Psoas muscle (tissue), 8 donors: ENCODE results near the gene ANO7. TPM values are rescaled to one million over a fixed set of nuclear protein-coding genes. Genes with fewer than 3 reads are reported as not detected.

Experiments used
- ATAC-seq, 4 donors: fragments of 200-7000 bp; cut with Tn5 transposase; one replicate each; pipeline ENCODE4 v1.9.1; 2020; ENCODE audit warnings: moderate library complexity in 3 of 4, mild to moderate bottlenecking in 2 of 4
- DNase-seq, 2 donors: peaks; one replicate each; pipeline ENCODE4 v3.0.0-alpha.2; 2020
- H3K27ac ChIP-seq: fragments of 200-600 bp; one replicate; pipeline ENCODE4 v1.8.0; 2022
- H3K27me3 ChIP-seq, 3 donors: fragments of 200-600 bp in 1 of 3; one replicate each; pipeline versions ENCODE4 v1.6.1 to v1.8.0; 2013 to 2022; ENCODE audit warnings: low read length in 2 of 3, mild to moderate bottlenecking in 2 of 3, moderate library complexity in 1 of 3; ENCODE audit not compliant: insufficient read depth in 3 of 3
- H3K36me3 ChIP-seq, 2 donors: fragments of 200-600 bp in 1 of 2; one replicate each; pipeline versions ENCODE4 v1.6.1 to v1.8.0; 2013 to 2022; ENCODE audit warnings: low read depth in 1 of 2, mild to moderate bottlenecking in 1 of 2, moderate library complexity in 1 of 2; ENCODE audit not compliant: insufficient read depth in 1 of 2
- H3K4me1 ChIP-seq: fragments of 200-600 bp; one replicate; pipeline ENCODE4 v1.8.0; 2022
- H3K4me3 ChIP-seq: fragments of 200-600 bp; one replicate; pipeline ENCODE4 v1.8.0; 2022; ENCODE audit warnings: mild to moderate bottlenecking
- H3K9me3 ChIP-seq: fragments of 200-600 bp; one replicate; pipeline ENCODE4 v1.8.0; 2022
- CTCF ChIP-seq: fragments of 200-600 bp; IDR thresholded peaks from one replicate; pipeline ENCODE4 v1.8.0; 2022; ENCODE audit warnings: antibody characterized with exemption
- WGBS, 3 donors: extraction: QIAGEN DNeasy Blood & Tissue Kit; methylation state at CpG; one replicate each; pipeline versions ENCODE4 v1.1.6 to v1.1.7; 2013; 5-methylcytosine and 5-hydroxymethylcytosine counted together
- intact Hi-C, 2 donors: fragments of 100-400 bp; cut with DNase I; formaldehyde crosslinking; loops; one replicate each; pipeline versions ENCODE4 v1.11.0 to v1.14.2; 2022
- polyA plus RNA-seq, 3 donors: library from polyadenylated mRNA; stranded (reverse); fragments of 200-250 nt; gene quantifications; one replicate each; pipeline ENCODE4 v1.2.3, GENCODE V29; 2013
- total RNA-seq, 4 donors: library from RNA; stranded (reverse); fragmentation: NEBNext Ultra II Directional in 2 of 4; extraction: Animal tissue kit (Norgen Biotek cat#: 25700) in 2 of 4; gene quantifications; one replicate each; pipeline versions ENCODE4 v1.2.1 to v1.2.4, GENCODE V29; 2021 to 2023
- donor health status: healthy with polysubstance abuse.
- donor health status: DM: no; HTN: no; CAD: no; lungs with moderate emphysema.
- donor health status: Bipolar disorder and iron deficiency.
- donor health status: healthy.
- donor health status: DM: yes; HTN: yes; CAD: no.
- donor health status: DM: no; HTN: no; CAD: no.
- donor health status: DM: no; HTN: no; CAD: no.
- donor health status: DM: yes; HTN: yes; CAD: no.

Gene ANO7
- total and polyA plus RNA-seq, 7 donors = 0.22 to 1.8 (median 0.47) TPM

- intact Hi-C loops = no loop called here
- no peaks in the 10 kb centered on the region for H3K4me1 ChIP-seq
- no peak for TF ChIP-seq CTCF
- DNase-seq (no peak), ATAC-seq (no peak)
- peaks cover 0 to 15% of the 10 kb centered on the region in 2 donors for H3K36me3 ChIP-seq
- no peaks in the 10 kb centered on the region for H3K9me3 ChIP-seq
- no peaks in the 10 kb centered on the region for H3K27me3 ChIP-seq
- 52 to 58% (median 55%) methylated on average over 14 of the region's 14 CpGs for WGBS, 3 donors
- H3K27ac ChIP-seq = no peak overlapping the region
- H3K4me3 ChIP-seq = no peak overlapping the region
Measured at GRCh38 chr2:241187101-241187917, 1.2 kb upstream of the ANO7 start.

GRCh38 chr2:241187918-241188234 lies 601 bp upstream of the ANO7 start:
- no peaks in the 10 kb centered on the region for H3K9me3 ChIP-seq
- intact Hi-C loops = no loop called here
- no peak overlapping the region for H3K27ac ChIP-seq
- no peaks in the 10 kb centered on the region for H3K27me3 ChIP-seq
- DNase-seq (no peak), ATAC-seq (no peak)
- no peaks in the 10 kb centered on the region for H3K4me1 ChIP-seq
- H3K36me3 ChIP-seq = peaks cover 0 to 11% of the 10 kb centered on the region in 2 donors
- WGBS, 3 donors = 44 to 63% (median 58%) methylated on average over 4 of the region's 4 CpGs
- TF ChIP-seq CTCF = no peak
- no peak overlapping the region for H3K4me3 ChIP-seq

- intact Hi-C loops = no loop called here
- Histone ChIP-seq H3K9me3 (no peaks in the 10 kb centered on the region), H3K27me3 (no peaks in the 10 kb centered on the region), H3K4me1 (no peaks in the 10 kb centered on the region), H3K36me3 (no peaks in the 10 kb centered on the region), H3K4me3 (no peak overlapping the region), H3K27ac (no peak overlapping the region)
- WGBS, 3 donors = 88 to 90% (median 88%) methylated on average over 30 to 32 of the region's 32 CpGs
- DNase-seq (no peak), ATAC-seq (no peak)
- no peak for TF ChIP-seq CTCF
Measured at GRCh38 chr2:241189093-241189855, 797 bp downstream of the ANO7 start.

GRCh38 chr2:241189856-241190201 lies 1.4 kb downstream of the ANO7 start:
- no peaks in the 10 kb centered on the region for H3K4me1 ChIP-seq
- DNase-seq (no peak), ATAC-seq (no peak)
- 75 to 77% (median 76%) methylated on average over 15 of the region's 15 CpGs for WGBS, 3 donors
- H3K27me3 ChIP-seq = no peaks in the 10 kb centered on the region
- no peak overlapping the region for H3K4me3 ChIP-seq
- H3K9me3 ChIP-seq = no peaks in the 10 kb centered on the region
- H3K27ac ChIP-seq = no peak overlapping the region
- intact Hi-C loops = no loop called here
- no peaks in the 10 kb centered on the region for H3K36me3 ChIP-seq
- TF ChIP-seq CTCF = no peak
